Cardiac fibroblast (primary cell): ENCODE results near the gene MRPL16.

Experiments
- DNase-seq, 2 donors: peaks; one replicate each; pipeline versions ENCODE4 v3.0.0 to v3.0.0-alpha.2; 2010; ENCODE audit warnings: low read depth in 2 of 2
- H3K4me3 ChIP-seq, 2 donors: replicated peaks in 1 of 2; 1 replicate in 1 of 2; 2 replicates in 1 of 2; pipeline ENCODE4 v1.5.1; 2011; ENCODE audit warnings: low read depth in 2 of 2, low read length in 2 of 2, mild to moderate bottlenecking in 2 of 2, moderate library complexity in 1 of 2
- CTCF ChIP-seq: IDR thresholded peaks from one replicate; pipeline ENCODE4 v1.5.1; 2011; ENCODE audit warnings: low read depth, mild to moderate bottlenecking, low read length, inconsistent platforms

The MRPL16 gene

GRCh38 chr11:59769111-59769510, 41.5 kb downstream of the MRPL16 start:
- no peak overlapping the region for H3K4me3 ChIP-seq
- no peak for TF ChIP-seq CTCF
- peak in 1 of 2 donors; percentile 10 for DNase-seq

GRCh38 chr11:59767225-59767611, 43.4 kb downstream of the MRPL16 start:
- H3K4me3 ChIP-seq: no peak overlapping the region
- no peak for TF ChIP-seq CTCF
- no peak for DNase-seq

DNA sequence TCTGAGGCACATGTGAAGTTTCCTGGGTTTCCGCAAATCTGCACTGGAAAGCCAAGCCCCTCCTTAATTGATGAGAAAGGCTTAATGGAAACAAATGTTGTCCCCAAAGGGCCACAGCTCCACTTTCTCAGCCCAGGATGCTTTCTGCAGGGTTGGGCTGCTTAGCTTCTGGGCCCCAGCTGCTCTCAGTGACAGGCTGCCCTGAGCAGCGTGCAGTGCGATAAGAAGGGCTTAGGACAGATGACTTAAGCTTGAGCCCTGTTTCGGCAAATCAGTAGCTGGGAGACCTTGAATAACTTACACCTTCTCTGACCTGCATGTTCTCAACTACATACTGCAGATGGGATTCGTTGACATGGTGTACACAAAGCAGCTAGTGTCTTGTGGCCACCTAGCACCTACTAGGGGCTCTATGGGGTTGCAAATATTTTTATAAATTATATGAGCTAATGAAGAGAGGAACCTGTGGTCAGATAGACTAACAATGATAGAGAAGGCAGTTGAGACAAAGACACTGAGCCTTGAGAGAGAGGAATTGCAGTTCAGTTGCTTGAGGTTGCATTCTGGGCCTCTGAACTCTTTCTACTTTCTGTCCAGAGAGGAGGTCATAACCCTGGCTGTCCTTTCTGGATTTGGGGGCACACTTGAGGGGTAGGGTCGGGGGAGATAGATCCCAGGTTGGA, 43.9 kb downstream of the MRPL16 start:
- no peak for TF ChIP-seq CTCF
- no peak overlapping the region for H3K4me3 ChIP-seq
- no peak for DNase-seq

DNA sequence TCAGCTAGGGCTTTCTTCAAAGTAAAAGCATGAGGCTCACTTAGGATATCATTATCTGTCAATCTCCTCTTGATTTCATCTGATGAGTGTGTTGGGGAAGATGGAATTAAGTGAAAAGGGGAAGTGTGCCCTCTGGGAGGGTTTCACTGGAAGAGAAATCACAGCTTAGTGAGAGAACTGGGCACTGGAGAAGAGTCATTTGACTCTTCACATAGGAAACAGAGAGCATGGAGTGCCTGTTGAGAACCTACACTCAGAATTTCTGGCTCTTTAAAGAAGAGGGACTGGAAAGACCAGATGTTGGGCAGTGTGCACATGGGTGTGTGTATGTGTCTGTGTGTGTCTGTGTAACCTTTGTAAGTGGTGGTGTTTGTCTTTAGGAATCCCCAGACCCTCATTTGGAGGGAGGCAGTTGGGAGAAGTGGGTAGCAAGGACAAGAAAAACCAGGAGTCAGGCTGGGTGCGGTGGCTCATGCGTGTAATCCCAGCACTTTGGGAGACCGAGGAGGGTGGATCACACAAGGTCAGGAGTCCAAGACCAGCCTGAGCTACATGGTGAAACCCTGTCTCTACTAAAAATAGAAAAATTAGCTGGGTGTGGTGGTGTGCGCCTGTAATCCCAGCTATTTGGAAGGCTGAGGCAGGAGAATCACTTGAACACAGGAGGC, 45.4 kb downstream of the MRPL16 start:
- H3K4me3 ChIP-seq: no peak overlapping the region
- TF ChIP-seq CTCF: no peak
- no peak for DNase-seq

DNA sequence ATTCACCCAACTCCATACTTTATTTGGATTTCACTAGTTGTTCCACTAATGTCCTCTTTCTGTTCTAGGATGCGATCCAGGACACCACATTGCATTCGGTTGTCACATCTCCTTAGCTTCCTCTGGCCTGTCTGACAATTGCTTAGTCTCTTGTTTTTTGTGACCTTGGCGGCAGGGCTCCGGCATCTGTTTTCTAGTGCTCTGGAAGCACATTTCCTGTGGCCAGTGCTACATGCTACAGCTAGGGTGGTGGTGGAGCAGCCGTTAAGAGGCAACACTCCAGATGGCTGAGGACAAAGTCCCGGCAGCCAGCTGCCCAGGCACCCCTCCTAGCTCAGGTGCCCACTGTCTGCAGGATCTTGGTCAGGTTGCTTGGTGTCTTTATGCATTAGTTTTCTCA, 48.6 kb downstream of the MRPL16 start:
- H3K4me3 ChIP-seq: no peak overlapping the region
- TF ChIP-seq CTCF: no peak
- DNase-seq: no peak

DNA sequence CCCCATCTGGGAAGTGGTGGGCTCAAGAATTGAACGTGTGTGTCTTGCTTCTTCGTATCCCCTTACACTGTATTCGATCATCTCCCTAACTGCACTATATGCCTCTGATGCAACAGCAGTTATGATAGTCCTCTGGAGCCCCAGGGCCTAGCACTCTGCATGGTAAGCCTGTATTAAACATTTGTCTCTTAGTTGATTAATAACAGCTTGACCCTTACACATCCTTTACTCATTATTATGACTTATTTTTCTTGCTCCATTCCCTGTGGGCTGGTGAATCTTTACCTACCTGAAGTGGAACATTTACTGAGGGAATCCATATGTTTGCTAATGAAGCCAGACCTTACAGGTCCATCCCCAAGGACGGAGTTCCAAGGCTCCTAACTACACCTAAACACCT, 49.8 kb downstream of the MRPL16 start:
- H3K4me3 ChIP-seq: no peak overlapping the region
- no peak for TF ChIP-seq CTCF
- no peak for DNase-seq

- no peak for DNase-seq
- no peak for TF ChIP-seq CTCF
- H3K4me3 ChIP-seq: no peak overlapping the region
These were observed 50.7 kb downstream of the MRPL16 start for GRCh38 chr11:59759900-59760299.
